DOHH2 (cell line): Measurements from ENCODE around the gene PLPPR5.

Experiments
- H3F3A ChIP-seq: fragments of 200-600 bp; sonication (generic), shearing (Covaris generic); 2 replicates; pipeline ENCODE4 v1.6.0; 2016; ENCODE audit warnings: antibody characterized with exemption, mild to moderate bottlenecking; ENCODE audit not compliant: control insufficient read depth, insufficient read depth
- H3K27ac ChIP-seq: fragments of 200-600 bp; sonication (generic); 2 replicates; pipeline ENCODE4 v1.5.1; 2014; ENCODE audit warnings: low read depth, mild to moderate bottlenecking, low read length, moderate library complexity
- H3K27me3 ChIP-seq: fragments of 200-600 bp; sonication (generic); 2 replicates; pipeline ENCODE4 v1.6.1; 2014; ENCODE audit warnings: mild to moderate bottlenecking, low read length, mixed read lengths; ENCODE audit not compliant: control insufficient read depth
- H3K36me3 ChIP-seq: fragments of 200-600 bp; sonication (generic); 2 replicates; pipeline ENCODE4 v1.6.1; 2014; ENCODE audit warnings: mild to moderate bottlenecking, low read length, moderate library complexity, mixed read lengths; ENCODE audit not compliant: control insufficient read depth
- H3K4me1 ChIP-seq: fragments of 200-600 bp; sonication (generic); 2 replicates; pipeline ENCODE4 v1.6.1; 2014; ENCODE audit warnings: mild to moderate bottlenecking, low read length, mixed read lengths; ENCODE audit not compliant: control insufficient read depth
- H3K4me2 ChIP-seq: fragments of 200-600 bp; sonication (generic); 2 replicates; pipeline ENCODE4 v1.6.0; 2014; ENCODE audit warnings: mild to moderate bottlenecking, low read length, moderate library complexity
- H3K4me3 ChIP-seq: fragments of 200-600 bp; sonication (generic); 2 replicates; pipeline ENCODE4 v1.5.1; 2014; ENCODE audit warnings: mild to moderate bottlenecking, low read length, mixed read lengths
- H3K79me2 ChIP-seq: fragments of 200-600 bp; sonication (generic); 2 replicates; pipeline ENCODE4 v1.6.1; 2014; ENCODE audit warnings: mild to moderate bottlenecking, low read length, mixed read lengths; ENCODE audit not compliant: control insufficient read depth
- H3K9me2 ChIP-seq: fragments of 200-600 bp; sonication (generic); replicated peaks from 2 replicates; pipeline ENCODE4 v1.6.1; 2014; ENCODE audit warnings: mild to moderate bottlenecking, low read length, mixed read lengths; ENCODE audit not compliant: control insufficient read depth
- H3K9me3 ChIP-seq: fragments of 200-600 bp; sonication (generic); 2 replicates; pipeline ENCODE4 v1.6.1; 2014; ENCODE audit warnings: antibody characterized with exemption, low read length, mixed read lengths; ENCODE audit not compliant: control insufficient read depth, insufficient read depth
- H4K20me1 ChIP-seq: fragments of 200-600 bp; sonication (generic); 2 replicates; pipeline ENCODE4 v1.6.0; 2014; ENCODE audit warnings: low read depth, mild to moderate bottlenecking, antibody characterized with exemption, low read length, moderate library complexity; ENCODE audit not compliant: control insufficient read depth, insufficient read depth
- CTCF ChIP-seq: fragments of 200-600 bp; sonication (generic); IDR thresholded peaks from one replicate; pipeline ENCODE4 v1.5.1; 2014; ENCODE audit warnings: antibody characterized with exemption, mild to moderate bottlenecking, low read depth, low read length; ENCODE audit not compliant: poor library complexity, severe bottlenecking
- EZH2phosphoT487 ChIP-seq: fragments of 200-600 bp; sonication (generic); IDR thresholded peaks from 2 replicates; pipeline ENCODE4 v1.6.1; 2017; ENCODE audit warnings: borderline replicate concordance, mild to moderate bottlenecking, antibody characterized with exemption, low read length, moderate library complexity, mixed read lengths

The PLPPR5 gene

GRCh38 chr1:98903261-98903660, 101.4 kb downstream of the PLPPR5 start:
- H3K9me3 ChIP-seq: no peaks in the 10 kb centered on the region
- H3K4me3 ChIP-seq: no peak overlapping the region
- H3K36me3 ChIP-seq: no peaks in the 10 kb centered on the region
- TF ChIP-seq EZH2phosphoT487 (no peak), CTCF (no peak)
- no peak overlapping the region for H3K4me2 ChIP-seq
- no peak overlapping the region for H3K27ac ChIP-seq
- no peaks in the 10 kb centered on the region for H3K27me3 ChIP-seq
- no peaks in the 10 kb centered on the region for H3K79me2 ChIP-seq
- no peaks in the 10 kb centered on the region for H3K9me2 ChIP-seq
- H3K4me1 ChIP-seq: no peaks in the 10 kb centered on the region
- H3F3A ChIP-seq: no peaks in the 10 kb centered on the region
- no peaks in the 10 kb centered on the region for H4K20me1 ChIP-seq

- TF ChIP-seq EZH2phosphoT487 (no peak), CTCF (no peak)
These were observed 105.7 kb downstream of the PLPPR5 start for GRCh38 chr1:98898940-98899339.

GRCh38 chr1:98897479-98897878, 107.2 kb downstream of the PLPPR5 start:
- H3K4me1 ChIP-seq: no peaks in the 10 kb centered on the region
- H4K20me1 ChIP-seq: no peaks in the 10 kb centered on the region
- H3K27ac ChIP-seq: no peak overlapping the region
- no peak overlapping the region for H3K4me3 ChIP-seq
- H3F3A ChIP-seq: no peaks in the 10 kb centered on the region
- no peaks in the 10 kb centered on the region for H3K79me2 ChIP-seq
- H3K27me3 ChIP-seq: no peaks in the 10 kb centered on the region
- H3K9me3 ChIP-seq: no peaks in the 10 kb centered on the region
- no peaks in the 10 kb centered on the region for H3K36me3 ChIP-seq
- no peak overlapping the region for H3K4me2 ChIP-seq
- no peaks in the 10 kb centered on the region for H3K9me2 ChIP-seq
- TF ChIP-seq EZH2phosphoT487 (no peak), CTCF (no peak)

More at GRCh38 chr1:98898940-98899339, 105.7 kb downstream of the PLPPR5 start:
- no peaks in the 10 kb centered on the region for H3K4me1 ChIP-seq
- no peaks in the 10 kb centered on the region for H4K20me1 ChIP-seq
- H3F3A ChIP-seq: no peaks in the 10 kb centered on the region
- no peak overlapping the region for H3K27ac ChIP-seq
- no peaks in the 10 kb centered on the region for H3K9me3 ChIP-seq
- H3K79me2 ChIP-seq: no peaks in the 10 kb centered on the region
- H3K27me3 ChIP-seq: no peaks in the 10 kb centered on the region
- H3K4me2 ChIP-seq: no peak overlapping the region
- H3K4me3 ChIP-seq: no peak overlapping the region
- no peaks in the 10 kb centered on the region for H3K9me2 ChIP-seq
- no peaks in the 10 kb centered on the region for H3K36me3 ChIP-seq
